Dermis microvascular lymphatic vessel endothelial cell (primary cell): ENCODE results near the gene DDX41. TPM values are rescaled to one million over a fixed set of nuclear protein-coding genes. Genes with fewer than 3 reads are reported as not detected.
"Not testable (repeated sequence)": the region's sequence is repeated elsewhere in the genome, so short reads cannot be mapped to it uniquely, and the experiment has no call there.

Experiments used
- DNase-seq, 2 donors: peaks; one replicate each; pipeline versions ENCODE4 v3.0.0 to v3.0.0-alpha.2; 2010; ENCODE audit warnings: low read depth in 2 of 2
- total RNA-seq: library from RNA; depleted of rRNA; stranded (reverse); fragments of >200 nt; gene quantifications from 2 replicates; pipeline ENCODE4 v1.2.1, GENCODE V29; 2014

DDX41 gene
- total RNA-seq, 1 donor from 2014 or later: 66.2 TPM

DNA sequence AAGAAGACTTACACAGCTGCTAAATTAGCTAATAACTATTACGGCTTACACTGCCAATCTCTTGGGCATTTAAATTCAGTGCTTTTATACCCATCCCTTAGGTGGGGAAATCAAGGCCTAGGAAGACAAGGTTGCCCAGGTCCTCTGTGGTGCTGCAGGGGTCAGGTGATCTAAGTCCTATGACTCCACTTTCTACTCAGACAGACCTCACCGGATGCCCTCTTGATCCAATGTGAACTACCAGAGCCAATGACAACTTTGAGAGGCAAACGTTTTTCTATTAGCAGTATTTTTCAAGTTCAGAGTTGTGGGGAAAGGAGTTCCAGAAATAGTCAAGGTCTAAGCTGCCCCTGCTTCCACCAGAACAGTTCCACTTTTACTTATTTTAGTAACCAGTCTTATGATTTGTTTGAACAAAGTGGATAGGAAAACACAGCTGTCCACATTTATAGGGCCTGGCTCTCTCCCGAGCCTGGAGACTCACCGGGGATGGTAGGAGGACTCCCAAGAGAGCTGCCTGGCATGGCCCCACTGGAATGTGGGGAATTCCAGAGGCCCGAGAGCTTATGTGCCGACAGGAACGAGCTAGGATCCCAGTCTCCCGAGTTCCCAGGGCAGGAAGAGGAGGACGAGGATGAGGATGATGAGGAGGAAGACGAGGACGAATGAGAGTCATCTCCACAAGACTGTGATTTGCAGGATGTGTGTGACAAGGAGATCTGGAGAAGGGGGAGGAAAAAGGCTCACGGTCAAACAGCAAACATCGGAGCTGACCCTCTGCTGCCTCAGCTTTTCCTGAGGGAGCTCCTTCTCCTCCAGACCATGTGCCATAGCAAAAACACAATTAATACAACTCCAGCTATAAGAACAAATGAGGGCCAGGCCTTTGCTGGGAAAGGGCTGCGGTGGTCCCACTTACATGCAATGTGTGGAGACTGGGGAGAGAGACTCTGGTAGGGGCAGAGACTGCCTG is 20.9 kb upstream of the DDX41 start:
- peak; percentile 23 to 83 for DNase-seq

- DNase-seq: no peak
Measured at GRCh38 chr5:177536386-177536785, 19.6 kb upstream of the DDX41 start.

GRCh38 chr5:177535125-177535524 is 18.4 kb upstream of the DDX41 start:
- no peak for DNase-seq

DNA sequence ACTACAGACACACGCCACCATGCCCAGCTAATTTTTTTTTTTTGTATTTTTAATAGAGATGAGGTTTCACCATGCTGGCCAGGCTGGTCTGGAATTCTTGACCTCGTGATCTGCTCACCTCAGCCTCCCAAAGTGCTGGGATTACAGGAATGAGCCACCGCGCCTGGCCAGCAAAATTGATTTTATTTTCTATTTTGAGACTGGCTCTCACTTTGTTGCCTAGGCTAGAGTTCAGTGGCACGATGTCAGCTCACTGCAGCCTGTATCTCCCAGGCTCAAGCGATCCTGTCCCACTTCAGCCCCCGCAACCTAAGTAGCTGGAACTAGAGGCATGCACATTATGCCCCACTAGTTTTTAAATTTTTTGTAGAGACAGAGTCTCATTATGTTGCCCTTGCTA is 17.7 kb upstream of the DDX41 start:
- DNase-seq: not testable (repeated sequence)

DNA sequence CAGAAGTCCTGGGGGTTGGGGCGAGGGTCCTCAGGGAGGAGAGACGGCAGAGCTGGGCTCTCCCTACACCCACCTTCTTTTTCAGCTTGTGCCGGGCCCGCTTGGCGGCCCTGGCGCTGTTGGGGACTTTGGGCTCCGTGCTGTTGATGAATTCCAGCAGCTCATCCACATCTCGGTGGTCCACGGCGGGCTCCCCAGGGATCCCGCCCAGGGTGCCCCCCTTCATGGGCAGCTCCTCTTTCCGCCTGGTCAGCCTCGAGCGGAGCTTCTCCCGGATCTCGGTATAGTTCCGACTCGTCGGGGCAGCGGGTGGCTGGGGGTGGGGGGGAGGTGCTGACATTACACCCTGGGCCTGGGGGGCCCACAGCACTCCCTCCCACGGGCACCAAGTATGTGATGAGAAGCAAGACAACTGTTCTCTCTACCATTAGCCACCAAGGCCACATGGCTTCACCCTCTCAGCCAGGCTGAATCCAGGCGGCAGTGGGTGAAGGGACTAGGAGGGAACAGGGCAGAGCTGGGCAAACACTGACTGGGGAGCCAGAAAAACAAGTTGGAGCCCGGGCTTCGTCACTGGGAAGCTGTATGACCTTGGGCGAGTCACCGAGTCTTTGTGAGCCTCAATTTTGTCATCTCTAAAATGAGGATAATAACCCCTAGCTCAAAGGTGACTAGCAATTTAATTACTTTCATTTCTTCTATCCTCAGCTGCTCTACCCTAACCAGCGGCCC is 14.6 kb upstream of the DDX41 start:
- no peak for DNase-seq

DNA sequence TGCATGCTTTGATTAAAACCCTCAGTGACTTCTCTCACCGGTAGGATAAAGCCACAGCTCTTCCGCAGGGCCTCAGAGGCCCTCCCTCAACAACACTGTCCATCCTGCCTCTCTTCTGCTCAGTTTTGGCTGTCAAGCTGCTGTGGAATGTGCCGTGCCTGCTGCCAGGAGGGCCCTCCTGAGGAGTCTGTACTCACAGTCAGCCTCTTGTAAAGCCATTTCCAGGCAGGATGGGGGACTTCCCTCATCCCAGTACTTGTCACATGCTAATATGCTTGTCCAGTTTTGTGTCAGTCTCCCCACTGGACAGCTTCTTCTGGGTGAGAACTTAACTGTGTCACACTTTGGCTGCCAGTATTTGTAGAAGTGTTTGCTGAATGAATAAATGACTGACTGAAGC is 13.9 kb upstream of the DDX41 start:
- DNase-seq: no peak

- DNase-seq: no peak
Measured at GRCh38 chr5:177529247-177530203, 12.8 kb upstream of the DDX41 start.

DNA sequence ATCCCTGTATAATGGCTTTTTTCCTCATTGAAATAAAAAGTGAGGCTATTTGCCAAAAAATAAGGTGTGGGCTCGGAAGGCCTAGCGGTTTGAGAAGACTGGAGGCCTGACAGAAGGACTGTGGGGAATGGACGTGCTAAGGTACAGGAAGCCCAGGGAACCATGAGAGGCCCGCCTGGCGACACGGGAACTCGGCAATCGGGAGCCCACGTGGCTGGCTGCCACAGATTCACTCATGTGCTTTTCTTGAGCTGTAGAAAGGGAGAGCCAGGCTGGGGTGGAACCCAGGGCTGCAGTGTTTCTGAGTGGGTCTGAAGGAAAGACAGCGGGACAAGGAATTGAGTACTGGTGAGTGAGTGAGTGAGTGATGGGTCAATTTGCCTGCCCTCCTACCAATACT is 11.9 kb upstream of the DDX41 start:
- DNase-seq: no peak

GRCh38 chr5:177527595-177527994 is 10.8 kb upstream of the DDX41 start:
- DNase-seq: no peak

DNA sequence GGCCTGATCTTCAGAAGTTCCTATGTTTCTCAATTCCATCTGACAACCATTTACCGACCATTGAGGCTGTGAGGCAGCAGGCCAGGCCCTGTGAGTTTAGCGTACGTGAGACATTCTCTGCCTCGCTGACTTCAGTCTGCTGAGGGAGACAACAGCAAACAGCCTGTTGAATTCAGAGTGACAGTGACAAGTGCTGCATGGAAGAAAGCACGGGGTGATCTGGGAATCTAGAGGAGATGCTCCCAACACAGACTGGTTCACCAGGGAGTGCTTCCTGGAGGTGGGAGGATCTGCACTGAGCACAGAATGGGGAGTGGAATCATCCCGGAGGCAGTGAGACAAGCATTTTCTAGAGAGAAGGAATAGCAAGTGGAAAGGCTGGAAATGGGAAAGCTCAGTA is 10.0 kb upstream of the DDX41 start:
- DNase-seq: no peak

GRCh38 chr5:177526191-177526590 is 9.4 kb upstream of the DDX41 start:
- no peak for DNase-seq

DNA sequence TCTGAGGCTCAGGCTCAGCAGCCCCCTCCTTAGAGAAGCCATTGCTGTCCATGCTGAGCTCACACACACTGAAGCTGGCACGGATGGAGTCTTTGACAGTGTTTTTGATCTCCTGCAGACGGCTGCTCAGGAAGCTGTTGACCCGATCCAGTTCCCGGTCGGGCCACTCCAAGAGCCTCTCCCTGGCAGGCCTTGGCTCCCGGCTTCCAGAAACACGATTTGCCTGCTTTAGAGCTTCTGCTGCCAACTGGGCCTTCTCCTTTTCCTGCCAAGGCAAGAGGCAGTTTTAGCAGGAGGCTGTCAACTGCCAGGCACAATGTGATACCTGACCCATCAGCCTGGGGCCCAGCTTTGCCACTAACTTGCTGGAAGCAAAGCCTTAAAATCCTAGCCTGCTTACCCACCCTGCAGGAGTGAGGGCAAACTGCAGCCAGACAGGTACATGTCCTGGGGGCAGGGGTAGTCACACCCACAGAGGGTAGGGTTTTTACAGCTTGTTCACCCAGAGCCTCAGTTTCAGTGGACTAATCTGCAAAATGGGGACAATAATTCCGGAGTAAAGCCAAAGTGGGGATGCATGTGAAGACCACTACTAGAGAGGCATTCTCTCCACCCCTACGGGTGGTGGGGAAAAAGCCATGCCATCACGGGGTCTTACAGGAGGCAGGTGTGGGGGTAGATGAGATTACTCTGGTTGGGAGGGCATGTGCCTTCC is 8.3 kb upstream of the DDX41 start:
- no peak for DNase-seq

DNA sequence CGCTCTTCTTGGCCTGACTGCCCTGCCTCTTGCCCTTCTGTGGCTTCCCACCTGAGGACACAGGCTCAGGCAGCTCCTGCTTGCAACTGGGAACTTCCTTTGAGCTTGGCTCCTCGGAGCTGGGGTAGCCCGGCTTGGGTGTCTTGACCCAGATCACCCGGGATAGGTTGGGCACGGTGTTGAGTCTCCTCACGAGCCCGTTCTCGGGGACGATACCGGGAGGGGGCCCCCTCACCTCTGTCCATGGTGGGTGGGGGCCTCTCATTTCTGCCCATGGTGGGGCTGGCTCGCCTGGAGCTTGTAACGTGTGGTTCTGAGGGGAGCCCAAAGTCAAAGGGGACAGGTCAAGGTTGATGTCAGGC is 7.8 kb upstream of the DDX41 start:
- no peak for DNase-seq

DNA sequence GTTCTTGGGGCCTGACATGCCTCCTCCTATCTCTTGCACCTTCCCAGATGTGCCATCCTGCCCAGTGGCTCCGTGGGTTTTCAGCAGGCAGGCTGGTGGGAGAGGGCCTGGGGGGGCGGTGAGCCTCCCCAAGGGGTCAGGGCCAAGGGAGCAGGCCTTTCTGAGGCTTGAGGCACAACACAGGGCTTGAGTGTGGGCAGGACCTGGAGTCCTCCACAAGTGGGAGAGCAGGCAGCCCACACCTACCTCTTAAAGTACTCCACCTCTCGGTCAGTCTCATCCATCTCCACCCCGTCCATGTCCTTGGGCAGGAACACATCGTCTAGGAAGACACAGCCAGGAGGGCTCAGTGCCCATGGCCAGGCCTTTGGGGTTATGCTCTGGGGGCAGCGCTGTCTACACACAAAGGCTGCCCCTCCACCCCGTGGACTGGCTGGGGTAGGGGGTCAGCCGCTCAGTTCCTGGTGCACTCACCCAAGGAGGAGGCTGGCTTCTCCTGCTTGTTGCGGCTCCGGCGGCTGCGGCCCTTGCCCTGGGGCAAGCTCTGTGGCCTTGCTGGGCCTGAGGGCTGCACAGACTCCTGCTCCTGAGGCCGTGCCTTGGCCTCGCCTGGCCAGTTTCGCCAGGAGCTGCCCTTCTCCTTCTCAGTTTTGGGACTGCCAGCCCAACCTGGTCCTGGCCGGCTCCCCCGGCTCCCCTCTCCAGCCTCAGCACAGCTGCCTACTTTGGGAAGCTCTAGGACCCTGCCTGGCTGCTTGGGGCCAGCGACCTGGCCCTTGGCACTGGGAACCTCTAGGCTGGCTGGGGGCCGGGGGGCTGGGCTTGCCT is 7.2 kb upstream of the DDX41 start:
- no peak for DNase-seq

DNA sequence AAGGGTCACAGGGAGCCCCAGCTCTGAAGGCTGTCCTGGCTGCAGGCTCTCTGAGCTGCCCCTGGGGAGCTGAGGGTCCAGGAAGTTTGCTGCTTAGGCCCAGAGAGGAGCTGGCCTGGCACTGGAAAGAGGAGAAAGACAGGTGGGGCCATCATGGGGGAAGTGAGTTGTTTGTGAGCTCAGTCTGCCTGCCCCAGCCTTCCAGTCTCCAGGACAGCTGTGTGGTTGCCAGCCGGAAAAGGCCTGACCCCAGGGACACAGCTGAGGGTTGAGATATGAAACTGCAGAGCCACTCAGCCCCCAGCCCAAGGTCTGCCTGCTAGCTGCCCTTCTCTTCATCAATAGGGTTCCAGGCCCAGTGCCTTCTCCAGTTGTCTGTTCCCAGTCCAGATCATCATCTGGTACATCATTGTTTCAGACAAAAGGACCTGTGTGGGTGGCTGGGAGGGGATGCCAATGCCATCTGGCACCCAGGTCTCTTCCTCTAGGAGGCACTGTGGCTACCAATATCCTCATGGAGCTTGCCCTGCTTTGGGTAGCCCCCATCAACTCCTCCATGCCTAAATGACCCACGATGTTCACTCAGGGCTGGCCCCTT is 4.3 kb upstream of the DDX41 start:
- no peak for DNase-seq

DNA sequence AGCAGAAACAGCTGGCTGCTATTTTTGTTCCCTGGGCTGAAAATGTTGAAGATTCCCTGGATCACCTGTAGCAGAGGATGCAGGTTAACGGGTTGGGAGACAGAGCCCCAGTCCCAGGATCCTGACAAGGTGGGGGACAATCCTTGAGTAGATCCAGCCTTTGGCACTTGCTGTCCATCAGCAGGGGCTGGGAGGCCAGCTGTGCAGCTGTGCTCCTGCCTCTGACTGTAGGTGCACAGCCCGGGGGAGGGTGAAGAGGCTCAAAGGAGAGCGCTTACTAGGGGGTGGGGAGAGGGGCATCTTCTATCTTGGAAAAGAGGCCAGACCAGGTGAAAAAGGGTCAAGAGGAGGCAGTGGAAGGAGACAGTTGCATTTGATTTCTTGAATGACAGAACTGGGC is 3.5 kb upstream of the DDX41 start:
- DNase-seq: no peak

DNA sequence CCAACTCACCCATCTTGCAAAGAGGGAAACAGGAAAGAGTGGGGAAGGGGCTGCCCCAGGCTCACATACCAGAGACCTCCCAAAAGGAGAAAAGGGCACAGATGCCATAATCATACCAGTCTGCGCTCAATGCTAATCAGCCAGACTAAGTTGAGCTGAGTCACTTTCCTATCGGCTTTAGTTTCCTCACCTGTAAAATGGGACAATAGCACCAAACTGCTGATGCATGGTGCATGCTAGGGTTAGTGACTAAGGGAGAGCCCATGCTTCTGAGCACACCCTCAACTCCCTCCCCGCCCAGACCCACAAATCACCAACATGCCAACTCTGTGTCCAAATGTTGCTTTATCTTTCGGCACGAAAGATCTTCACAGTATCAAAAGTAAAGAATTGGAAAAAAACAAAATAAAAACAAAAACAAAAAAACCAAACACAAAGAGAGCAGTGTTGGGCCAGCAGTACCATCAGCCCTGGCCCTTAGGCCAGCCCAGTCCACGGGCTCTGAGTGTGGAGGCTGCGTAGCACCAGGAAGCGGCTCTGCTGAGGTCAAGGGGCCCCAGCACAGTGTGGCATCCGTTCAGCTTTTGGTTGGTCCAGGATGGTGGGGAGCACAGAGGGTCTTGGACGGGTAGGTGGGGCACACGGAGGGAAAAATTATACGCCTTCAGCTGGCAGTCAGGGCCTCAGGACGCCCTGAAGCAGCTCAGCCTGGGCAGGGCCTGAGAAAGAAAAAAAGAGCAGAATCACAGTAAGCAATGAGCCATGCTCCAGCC is 2.9 kb upstream of the DDX41 start:
- DNase-seq: no peak

DNA sequence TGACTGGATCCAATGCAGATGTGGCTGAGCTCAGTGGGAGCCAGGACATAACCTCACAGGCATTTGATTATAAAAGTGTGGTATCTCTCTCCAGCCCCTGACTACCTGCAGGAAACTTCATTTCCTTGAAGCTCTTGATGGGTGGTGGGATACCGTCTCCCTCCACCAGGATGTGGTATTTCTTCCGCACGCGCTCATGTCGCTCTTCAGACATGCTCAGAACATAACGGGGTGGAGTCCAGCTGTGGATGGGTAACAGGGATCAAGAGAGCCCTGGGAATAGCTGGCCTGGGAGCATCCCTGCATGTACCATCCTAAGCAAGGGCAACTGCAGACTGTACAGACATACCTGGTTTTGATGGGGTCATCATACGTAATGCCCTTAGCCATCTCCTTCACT is 1.2 kb downstream of the DDX41 start:
- no peak for DNase-seq

DNA sequence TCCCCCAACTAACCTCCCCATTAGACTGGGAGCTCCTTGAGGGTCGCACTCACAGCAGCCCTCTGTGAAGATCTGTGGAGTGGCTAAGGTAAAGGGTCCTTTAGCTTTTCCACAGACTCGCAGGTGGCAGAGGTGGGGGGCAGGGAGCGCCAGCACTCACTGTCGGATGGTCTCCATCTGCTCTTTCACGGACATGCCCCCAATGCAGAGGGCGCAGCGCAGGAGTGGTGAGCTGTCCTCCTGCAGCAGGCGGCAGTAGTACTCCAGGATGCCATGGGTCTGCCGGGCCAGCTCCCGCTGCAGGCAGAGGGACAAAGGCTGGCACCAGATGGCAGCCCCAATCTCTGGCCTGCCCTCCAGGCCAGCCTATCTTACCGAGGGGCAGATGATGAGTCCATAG is 2.2 kb downstream of the DDX41 start:
- DNase-seq: no peak
